ENCODE data around the gene LINS1. TPM values are rescaled to one million over a fixed set of nuclear protein-coding genes. Genes with fewer than 3 reads are reported as not detected.

The LINS1 gene
- total and polyA plus RNA-seq, 2 experiments from 2014 or later: 11.7 to 15.4 TPM

- Histone ChIP-seq H4K20me1 (replicated peaks; ENCODE audit: insufficient read depth) (peaks cover 6% of the 10 kb centered on the region; the same call in 1 of the 2 replicates), H3K4me2 (no peak overlapping the region)
- H3K27me3 Mint-ChIP-seq (ENCODE audit: insufficient read depth, low read depth, poor library complexity): no peaks in the 10 kb centered on the region
These were observed 43.7 kb upstream of the LINS1 start for GRCh38 chr15:100645671-100646070.

DNA sequence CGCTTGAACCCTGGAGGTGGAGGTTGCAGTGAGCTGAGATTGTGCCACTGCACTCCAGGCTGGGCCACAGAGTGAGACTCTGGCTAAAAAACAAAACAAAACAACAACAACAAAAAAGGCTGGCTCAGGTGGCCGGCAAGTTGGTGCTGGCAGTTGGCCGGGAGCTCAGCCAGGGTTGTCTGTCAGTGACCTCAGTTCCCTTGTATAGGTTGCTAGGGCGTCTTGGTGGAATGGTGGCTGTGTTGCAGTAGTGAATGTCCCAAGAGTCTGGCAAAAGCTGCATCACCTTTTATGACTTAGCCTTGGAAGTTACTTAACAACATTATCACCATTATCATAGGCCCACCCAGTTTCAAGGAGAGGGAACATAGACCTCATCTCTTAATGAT is 41.0 kb upstream of the LINS1 start:
- no peaks in the 10 kb centered on the region for H3K27me3 ChIP-seq (ENCODE audit: insufficient read depth)
- no peak overlapping the region for H3K4me3 ChIP-seq
- Mint-ChIP-seq H3K27me3 (ENCODE audit: insufficient read depth, low read depth, poor library complexity) (no peaks in the 10 kb centered on the region), H3K4me3 (no peak overlapping the region), H3K36me3 (ENCODE audit: low read depth) (no peaks in the 10 kb centered on the region), H3K27ac (no peak overlapping the region), H3K9me3 (no peaks in the 10 kb centered on the region), H3K4me1 (peaks cover 2% of the 10 kb centered on the region; the same call in 1 of the 3 replicates)
- DNase-seq (ENCODE audit: low spot score) (no peak), ATAC-seq (no peak)
- peaks cover 64% of the 10 kb centered on the region for H3K79me2 ChIP-seq (replicated peaks; ENCODE audit: insufficient read depth)
- no peak overlapping the region for H3K27ac ChIP-seq (ENCODE audit: low read depth)
- H2AFZ ChIP-seq: no peak overlapping the region
- H3K4me2 ChIP-seq: no peak overlapping the region
- peaks cover 6% of the 10 kb centered on the region; the same call in 1 of the 2 replicates for H4K20me1 ChIP-seq (replicated peaks; ENCODE audit: insufficient read depth)
- H3K9me2 ChIP-seq (ENCODE audit: insufficient read depth): no peaks in the 10 kb centered on the region
- no peaks in the 10 kb centered on the region for H3K4me1 ChIP-seq (ENCODE audit: insufficient read depth)
- no peaks in the 10 kb centered on the region for H3F3A ChIP-seq (replicated peaks; ENCODE audit: low read depth)
- no peaks in the 10 kb centered on the region for H3K36me3 ChIP-seq (ENCODE audit: insufficient read depth)
- TF ChIP-seq, protein P1, sequence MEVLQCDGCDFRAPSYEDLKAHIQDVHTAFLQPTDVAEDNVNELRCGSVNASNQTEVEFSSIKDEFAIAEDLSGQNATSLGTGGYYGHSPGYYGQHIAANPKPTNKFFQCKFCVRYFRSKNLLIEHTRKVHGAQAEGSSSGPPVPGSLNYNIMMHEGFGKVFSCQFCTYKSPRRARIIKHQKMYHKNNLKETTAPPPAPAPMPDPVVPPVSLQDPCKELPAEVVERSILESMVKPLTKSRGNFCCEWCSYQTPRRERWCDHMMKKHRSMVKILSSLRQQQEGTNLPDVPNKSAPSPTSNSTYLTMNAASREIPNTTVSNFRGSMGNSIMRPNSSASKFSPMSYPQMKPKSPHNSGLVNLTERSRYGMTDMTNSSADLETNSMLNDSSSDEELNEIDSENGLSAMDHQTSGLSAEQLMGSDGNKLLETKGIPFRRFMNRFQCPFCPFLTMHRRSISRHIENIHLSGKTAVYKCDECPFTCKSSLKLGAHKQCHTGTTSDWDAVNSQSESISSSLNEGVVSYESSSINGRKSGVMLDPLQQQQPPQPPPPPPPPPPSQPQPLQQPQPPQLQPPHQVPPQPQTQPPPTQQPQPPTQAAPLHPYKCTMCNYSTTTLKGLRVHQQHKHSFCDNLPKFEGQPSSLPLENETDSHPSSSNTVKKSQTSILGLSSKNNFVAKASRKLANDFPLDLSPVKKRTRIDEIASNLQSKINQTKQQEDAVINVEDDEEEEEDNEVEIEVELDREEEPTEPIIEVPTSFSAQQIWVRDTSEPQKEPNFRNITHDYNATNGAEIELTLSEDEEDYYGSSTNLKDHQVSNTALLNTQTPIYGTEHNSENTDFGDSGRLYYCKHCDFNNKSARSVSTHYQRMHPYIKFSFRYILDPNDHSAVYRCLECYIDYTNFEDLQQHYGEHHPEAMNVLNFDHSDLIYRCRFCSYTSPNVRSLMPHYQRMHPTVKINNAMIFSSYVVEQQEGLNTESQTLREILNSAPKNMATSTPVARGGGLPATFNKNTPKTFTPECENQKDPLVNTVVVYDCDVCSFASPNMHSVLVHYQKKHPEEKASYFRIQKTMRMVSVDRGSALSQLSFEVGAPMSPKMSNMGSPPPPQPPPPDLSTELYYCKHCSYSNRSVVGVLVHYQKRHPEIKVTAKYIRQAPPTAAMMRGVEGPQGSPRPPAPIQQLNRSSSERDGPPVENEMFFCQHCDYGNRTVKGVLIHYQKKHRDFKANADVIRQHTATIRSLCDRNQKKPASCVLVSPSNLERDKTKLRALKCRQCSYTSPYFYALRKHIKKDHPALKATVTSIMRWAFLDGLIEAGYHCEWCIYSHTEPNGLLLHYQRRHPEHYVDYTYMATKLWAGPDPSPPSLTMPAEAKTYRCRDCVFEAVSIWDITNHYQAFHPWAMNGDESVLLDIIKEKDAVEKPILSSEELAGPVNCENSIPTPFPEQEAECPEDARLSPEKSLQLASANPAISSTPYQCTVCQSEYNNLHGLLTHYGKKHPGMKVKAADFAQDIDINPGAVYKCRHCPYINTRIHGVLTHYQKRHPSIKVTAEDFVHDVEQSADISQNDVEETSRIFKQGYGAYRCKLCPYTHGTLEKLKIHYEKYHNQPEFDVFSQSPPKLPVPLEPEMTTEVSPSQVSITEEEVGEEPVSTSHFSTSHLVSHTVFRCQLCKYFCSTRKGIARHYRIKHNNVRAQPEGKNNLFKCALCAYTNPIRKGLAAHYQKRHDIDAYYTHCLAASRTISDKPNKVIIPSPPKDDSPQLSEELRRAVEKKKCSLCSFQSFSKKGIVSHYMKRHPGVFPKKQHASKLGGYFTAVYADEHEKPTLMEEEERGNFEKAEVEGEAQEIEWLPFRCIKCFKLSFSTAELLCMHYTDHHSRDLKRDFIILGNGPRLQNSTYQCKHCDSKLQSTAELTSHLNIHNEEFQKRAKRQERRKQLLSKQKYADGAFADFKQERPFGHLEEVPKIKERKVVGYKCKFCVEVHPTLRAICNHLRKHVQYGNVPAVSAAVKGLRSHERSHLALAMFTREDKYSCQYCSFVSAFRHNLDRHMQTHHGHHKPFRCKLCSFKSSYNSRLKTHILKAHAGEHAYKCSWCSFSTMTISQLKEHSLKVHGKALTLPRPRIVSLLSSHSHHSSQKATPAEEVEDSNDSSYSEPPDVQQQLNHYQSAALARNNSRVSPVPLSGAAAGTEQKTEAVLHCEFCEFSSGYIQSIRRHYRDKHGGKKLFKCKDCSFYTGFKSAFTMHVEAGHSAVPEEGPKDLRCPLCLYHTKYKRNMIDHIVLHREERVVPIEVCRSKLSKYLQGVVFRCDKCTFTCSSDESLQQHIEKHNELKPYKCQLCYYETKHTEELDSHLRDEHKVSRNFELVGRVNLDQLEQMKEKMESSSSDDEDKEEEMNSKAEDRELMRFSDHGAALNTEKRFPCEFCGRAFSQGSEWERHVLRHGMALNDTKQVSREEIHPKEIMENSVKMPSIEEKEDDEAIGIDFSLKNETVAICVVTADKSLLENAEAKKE (CRISPR knock-in tag; IDR thresholded peaks at IDR 0.05): no peak
- TF ChIP-seq ZNF114 (CRISPR knock-in tag; IDR thresholded peaks at IDR 0.05) (no peak), POLR2AphosphoS5 (IDR thresholded peaks at IDR 0.05; ENCODE audit: low read depth) (no peak), CTCF (conservative IDR thresholded peaks at IDR 0.05; ENCODE audit: low read depth in 2 of 2) (no peak), NANOG (IDR thresholded peaks at IDR 0.05; ENCODE audit: borderline replicate concordance) (no peak), ZNF331 (CRISPR knock-in tag; IDR thresholded peaks at IDR 0.05; ENCODE audit: low read depth) (no peak), EZH2phosphoT487 (IDR thresholded peaks at IDR 0.05; ENCODE audit: unreplicated experiment) (no peak), CREB1 (CRISPR knock-in tag; IDR thresholded peaks at IDR 0.05; ENCODE audit: low read depth) (no peak), EZH2 (IDR thresholded peaks at IDR 0.05; ENCODE audit: low read depth, unreplicated experiment) (no peak), STAT1 (IDR thresholded peaks at IDR 0.05; ENCODE audit: unreplicated experiment) (no peak)
- TF ChIP-seq, protein P2, sequence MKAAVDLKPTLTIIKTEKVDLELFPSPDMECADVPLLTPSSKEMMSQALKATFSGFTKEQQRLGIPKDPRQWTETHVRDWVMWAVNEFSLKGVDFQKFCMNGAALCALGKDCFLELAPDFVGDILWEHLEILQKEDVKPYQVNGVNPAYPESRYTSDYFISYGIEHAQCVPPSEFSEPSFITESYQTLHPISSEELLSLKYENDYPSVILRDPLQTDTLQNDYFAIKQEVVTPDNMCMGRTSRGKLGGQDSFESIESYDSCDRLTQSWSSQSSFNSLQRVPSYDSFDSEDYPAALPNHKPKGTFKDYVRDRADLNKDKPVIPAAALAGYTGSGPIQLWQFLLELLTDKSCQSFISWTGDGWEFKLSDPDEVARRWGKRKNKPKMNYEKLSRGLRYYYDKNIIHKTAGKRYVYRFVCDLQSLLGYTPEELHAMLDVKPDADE (IDR thresholded peaks at IDR 0.05): no peak

More at GRCh38 chr15:100645671-100646070, 43.7 kb upstream of the LINS1 start:
- H2AFZ ChIP-seq: no peak overlapping the region
- Mint-ChIP-seq H3K9me3 (no peaks in the 10 kb centered on the region), H3K27ac (no peak overlapping the region), H3K36me3 (ENCODE audit: low read depth) (no peaks in the 10 kb centered on the region), H3K4me3 (no peak overlapping the region), H3K4me1 (peaks cover 7% of the 10 kb centered on the region; the same call in 2 of the 3 replicates)
- no peak overlapping the region for H3K27ac ChIP-seq (ENCODE audit: low read depth)
- H3K9me2 ChIP-seq (ENCODE audit: insufficient read depth): no peaks in the 10 kb centered on the region
- no peak overlapping the region for H3K4me3 ChIP-seq
- no peak for ATAC-seq
- no peaks in the 10 kb centered on the region for H3K36me3 ChIP-seq (ENCODE audit: insufficient read depth)
- H3K79me2 ChIP-seq (replicated peaks; ENCODE audit: insufficient read depth): peaks cover 38% of the 10 kb centered on the region
- H3K27me3 ChIP-seq (ENCODE audit: insufficient read depth): no peaks in the 10 kb centered on the region
- TF ChIP-seq JUNB (IDR thresholded peaks at IDR 0.05; ENCODE audit: unreplicated experiment): no peak
- TF ChIP-seq, protein P2 (IDR thresholded peaks at IDR 0.05): no peak
- no peak for TF ChIP-seq POLR2AphosphoS5 (IDR thresholded peaks at IDR 0.05; ENCODE audit: low read depth)
- TF ChIP-seq NANOG (IDR thresholded peaks at IDR 0.05; ENCODE audit: borderline replicate concordance): no peak
- H3K4me1 ChIP-seq (ENCODE audit: insufficient read depth): no peaks in the 10 kb centered on the region
- DNase-seq (ENCODE audit: low spot score): no peak
- no peaks in the 10 kb centered on the region for H3F3A ChIP-seq (replicated peaks; ENCODE audit: low read depth)
